Measurements from ENCODE around the gene ERC1.

GRCh38 chr12:1222858-1223639 is 232.0 kb downstream of the ERC1 start:
- TF ChIP-seq POLR2AphosphoS5 (IDR thresholded peaks at IDR 0.05; ENCODE audit: borderline replicate concordance, low read depth, low read length) (no peak), EZH2 (IDR thresholded peaks at IDR 0.05) (no peak)
